Mesodermal cell (in vitro differentiated cells): ENCODE measurements around the gene TSKU.

Experiments
- H3K27ac ChIP-seq: 2 replicates; pipeline ENCODE4 v1.7.0; 2013; ENCODE audit warnings: mild to moderate bottlenecking, low read depth, low read length, moderate library complexity; ENCODE audit not compliant: severe bottlenecking
- H3K36me3 ChIP-seq: 2 replicates; pipeline ENCODE4 v1.7.1; 2013; ENCODE audit warnings: mild to moderate bottlenecking, low read length, moderate library complexity; ENCODE audit not compliant: control insufficient read depth, insufficient read depth
- H3K4me1 ChIP-seq: one replicate; pipeline ENCODE4 v1.7.1; 2013; ENCODE audit warnings: mild to moderate bottlenecking, low read length; ENCODE audit not compliant: insufficient read depth, control insufficient read depth, poor library complexity, severe bottlenecking
- H3K4me3 ChIP-seq: 2 replicates; pipeline ENCODE4 v1.7.0; 2013; ENCODE audit warnings: low read length, control low read depth, mild to moderate bottlenecking; ENCODE audit not compliant: insufficient read depth, poor library complexity, severe bottlenecking; ENCODE audit errors: extremely low read depth
- H3K9me3 ChIP-seq: 2 replicates; pipeline ENCODE4 v1.7.1; 2013; ENCODE audit warnings: mild to moderate bottlenecking, low read length, moderate library complexity; ENCODE audit not compliant: control insufficient read depth
- WGBS, 2 experiments: methylation state at CpG; one replicate each; pipeline ENCODE4 v1.1.5; 2013; ENCODE audit warnings: missing lambda C conversion rate in 2 of 2; ENCODE audit not compliant: insufficient coverage in 2 of 2; 5-methylcytosine and 5-hydroxymethylcytosine counted together

TSKU gene

GRCh38 chr11:76771446-76772099 is 11.6 kb upstream of the TSKU start:
- H3K4me1 ChIP-seq: peaks cover 33% of the 10 kb centered on the region
- 71 to 81% methylated on average over 6 to 8 of the region's 8 CpGs for WGBS, 2 experiments
- H3K9me3 ChIP-seq: peaks cover 19% of the 10 kb centered on the region
- H3K27ac ChIP-seq: no peak overlapping the region
- H3K4me3 ChIP-seq: no peak overlapping the region
- no peaks in the 10 kb centered on the region for H3K36me3 ChIP-seq

- Histone ChIP-seq H3K4me1 (peaks cover 33% of the 10 kb centered on the region), H3K4me3 (no peak overlapping the region), H3K27ac (no peak overlapping the region), H3K9me3 (peaks cover 25% of the 10 kb centered on the region), H3K36me3 (no peaks in the 10 kb centered on the region)
- 73 to 88% methylated on average over 5 to 6 of the region's 7 CpGs for WGBS, 2 experiments
Measured at GRCh38 chr11:76772100-76772782, 10.9 kb upstream of the TSKU start.

GRCh38 chr11:76772783-76773106 is 10.4 kb upstream of the TSKU start:
- Histone ChIP-seq H3K4me1 (peaks cover 30% of the 10 kb centered on the region), H3K9me3 (peaks cover 30% of the 10 kb centered on the region), H3K4me3 (no peak overlapping the region), H3K36me3 (no peaks in the 10 kb centered on the region), H3K27ac (no peak overlapping the region)
- WGBS, 2 experiments: 95 to 100% methylated on average over 3 to 5 of the region's 5 CpGs

GRCh38 chr11:76773921-76774361 is 9.2 kb upstream of the TSKU start:
- Histone ChIP-seq H3K4me1 (peaks cover 19% of the 10 kb centered on the region), H3K36me3 (peaks cover 3% of the 10 kb centered on the region), H3K9me3 (peaks cover 40% of the 10 kb centered on the region), H3K4me3 (no peak overlapping the region), H3K27ac (no peak overlapping the region)
- 83 to 100% methylated on average over 2 of the region's 2 CpGs for WGBS, 2 experiments

GRCh38 chr11:76776472-76776871 is 6.7 kb upstream of the TSKU start:
- WGBS, 2 experiments: 100% methylated on average over 3 of the region's 3 CpGs; no CpG with 5 or more reads in 1 of the 2 experiments
- H3K9me3 ChIP-seq: peaks cover 42% of the 10 kb centered on the region

GRCh38 chr11:76777305-76777704 is 5.9 kb upstream of the TSKU start:
- Histone ChIP-seq H3K4me3 (no peak overlapping the region), H3K9me3 (peaks cover 42% of the 10 kb centered on the region), H3K27ac (no peak overlapping the region), H3K4me1 (peaks cover 13% of the 10 kb centered on the region), H3K36me3 (peaks cover 8% of the 10 kb centered on the region)

More at GRCh38 chr11:76776472-76776871, 6.7 kb upstream of the TSKU start:
- no peak overlapping the region for H3K4me3 ChIP-seq
- peaks cover 8% of the 10 kb centered on the region for H3K36me3 ChIP-seq
- H3K4me1 ChIP-seq: peaks cover 5% of the 10 kb centered on the region
- H3K27ac ChIP-seq: no peak overlapping the region

GRCh38 chr11:76777876-76778275 is 5.3 kb upstream of the TSKU start:
- WGBS, 2 experiments: 100% methylated on average over 1 of the region's 2 CpGs; no CpG with 5 or more reads in 1 of the 2 experiments
- no peak overlapping the region for H3K4me3 ChIP-seq
- H3K9me3 ChIP-seq: peaks cover 42% of the 10 kb centered on the region
- peaks cover 13% of the 10 kb centered on the region for H3K4me1 ChIP-seq
- H3K27ac ChIP-seq: no peak overlapping the region
- peaks cover 8% of the 10 kb centered on the region for H3K36me3 ChIP-seq

GRCh38 chr11:76778874-76779273 is 4.3 kb upstream of the TSKU start:
- peaks cover 8% of the 10 kb centered on the region for H3K36me3 ChIP-seq
- peaks cover 12% of the 10 kb centered on the region for H3K4me1 ChIP-seq
- H3K9me3 ChIP-seq: peaks cover 42% of the 10 kb centered on the region
- H3K4me3 ChIP-seq: no peak overlapping the region
- WGBS, 2 experiments: 82 to 95% methylated on average over 3 of the region's 3 CpGs
- H3K27ac ChIP-seq: no peak overlapping the region

GRCh38 chr11:76781046-76781801 is 1.9 kb upstream of the TSKU start:
- peaks cover 24% of the 10 kb centered on the region for H3K4me1 ChIP-seq
- H3K36me3 ChIP-seq: peaks cover 12% of the 10 kb centered on the region
- H3K9me3 ChIP-seq: peaks cover 27% of the 10 kb centered on the region
- H3K27ac ChIP-seq: no peak overlapping the region
- peak overlapping the region; percentile 79 for H3K4me3 ChIP-seq
- WGBS, 2 experiments: 59 to 66% methylated on average over 7 to 8 of the region's 8 CpGs

GRCh38 chr11:76781807-76782530 is 1.2 kb upstream of the TSKU start:
- H3K4me3 ChIP-seq: peak overlapping the region; percentile 79
- peaks cover 24% of the 10 kb centered on the region for H3K4me1 ChIP-seq
- peaks cover 19% of the 10 kb centered on the region for H3K9me3 ChIP-seq
- no peak overlapping the region for H3K27ac ChIP-seq
- H3K36me3 ChIP-seq: peaks cover 14% of the 10 kb centered on the region
- 0 to 36% methylated on average over 2 of the region's 5 CpGs for WGBS, 2 experiments
